Measurements from ENCODE around the gene RNF224. TPM values are rescaled to one million over a fixed set of nuclear protein-coding genes. Genes with fewer than 3 reads are reported as not detected.
A peak's percentile ranks its signal among the peaks of the same experiment; 100 is the strongest.

RNF224 gene
- total and polyA plus RNA-seq, 2 of the 13 experiments (the other 11 are each of a cell fraction or from before 2014, with no cell fraction given): 0.09 TPM; not detected in 1

GRCh38 chr9:137234055-137234697, 6.9 kb downstream of the RNF224 start (continued):
- no peak for TF ChIP-seq ZNF562 (CRISPR knock-in tag; IDR thresholded peaks at IDR 0.05; ENCODE audit: borderline replicate concordance)
- TF ChIP-seq, protein P1, sequence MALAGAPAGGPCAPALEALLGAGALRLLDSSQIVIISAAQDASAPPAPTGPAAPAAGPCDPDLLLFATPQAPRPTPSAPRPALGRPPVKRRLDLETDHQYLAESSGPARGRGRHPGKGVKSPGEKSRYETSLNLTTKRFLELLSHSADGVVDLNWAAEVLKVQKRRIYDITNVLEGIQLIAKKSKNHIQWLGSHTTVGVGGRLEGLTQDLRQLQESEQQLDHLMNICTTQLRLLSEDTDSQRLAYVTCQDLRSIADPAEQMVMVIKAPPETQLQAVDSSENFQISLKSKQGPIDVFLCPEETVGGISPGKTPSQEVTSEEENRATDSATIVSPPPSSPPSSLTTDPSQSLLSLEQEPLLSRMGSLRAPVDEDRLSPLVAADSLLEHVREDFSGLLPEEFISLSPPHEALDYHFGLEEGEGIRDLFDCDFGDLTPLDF (CRISPR knock-in tag; IDR thresholded peaks at IDR 0.05): no peak
- no peak for TF ChIP-seq ZNF382 (CRISPR knock-in tag; IDR thresholded peaks at IDR 0.05; ENCODE audit: borderline replicate concordance)
- no peak for TF ChIP-seq KAT8 (CRISPR knock-in tag; IDR thresholded peaks at IDR 0.05)
- TF ChIP-seq ZNF546 (CRISPR knock-in tag; conservative IDR thresholded peaks at IDR 0.05): no peak
- TF ChIP-seq PRDM10 (CRISPR knock-in tag; IDR thresholded peaks at IDR 0.05; ENCODE audit: low read depth): no peak
- 0 out of 2 replicates have a peak, but pooled peaks have one; percentile 59 for TF ChIP-seq ZSCAN25 (CRISPR knock-in tag; IDR thresholded peaks at IDR 0.05)
- TF ChIP-seq GTF3A (CRISPR knock-in tag; conservative IDR thresholded peaks at IDR 0.05): 0 out of 2 replicates have a peak, but pooled peaks have one; percentile 14
- no peak for TF ChIP-seq ZNF343 (CRISPR knock-in tag; IDR thresholded peaks at IDR 0.05)
- TF ChIP-seq ZNF564 (CRISPR knock-in tag; IDR thresholded peaks at IDR 0.05): 0 out of 2 replicates have a peak, but pooled peaks have one; percentile 38
- no peak for TF ChIP-seq CCDC6 (CRISPR knock-in tag; IDR thresholded peaks at IDR 0.05)
- TF ChIP-seq RFX5 (IDR thresholded peaks at IDR 0.05; ENCODE audit: low read depth, low read length): no peak
- TF ChIP-seq SIN3B (IDR thresholded peaks at IDR 0.05; ENCODE audit: low read length): no peak
- TF ChIP-seq, protein P2, sequence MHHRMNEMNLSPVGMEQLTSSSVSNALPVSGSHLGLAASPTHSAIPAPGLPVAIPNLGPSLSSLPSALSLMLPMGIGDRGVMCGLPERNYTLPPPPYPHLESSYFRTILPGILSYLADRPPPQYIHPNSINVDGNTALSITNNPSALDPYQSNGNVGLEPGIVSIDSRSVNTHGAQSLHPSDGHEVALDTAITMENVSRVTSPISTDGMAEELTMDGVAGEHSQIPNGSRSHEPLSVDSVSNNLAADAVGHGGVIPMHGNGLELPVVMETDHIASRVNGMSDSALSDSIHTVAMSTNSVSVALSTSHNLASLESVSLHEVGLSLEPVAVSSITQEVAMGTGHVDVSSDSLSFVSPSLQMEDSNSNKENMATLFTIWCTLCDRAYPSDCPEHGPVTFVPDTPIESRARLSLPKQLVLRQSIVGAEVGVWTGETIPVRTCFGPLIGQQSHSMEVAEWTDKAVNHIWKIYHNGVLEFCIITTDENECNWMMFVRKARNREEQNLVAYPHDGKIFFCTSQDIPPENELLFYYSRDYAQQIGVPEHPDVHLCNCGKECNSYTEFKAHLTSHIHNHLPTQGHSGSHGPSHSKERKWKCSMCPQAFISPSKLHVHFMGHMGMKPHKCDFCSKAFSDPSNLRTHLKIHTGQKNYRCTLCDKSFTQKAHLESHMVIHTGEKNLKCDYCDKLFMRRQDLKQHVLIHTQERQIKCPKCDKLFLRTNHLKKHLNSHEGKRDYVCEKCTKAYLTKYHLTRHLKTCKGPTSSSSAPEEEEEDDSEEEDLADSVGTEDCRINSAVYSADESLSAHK (CRISPR knock-in tag; IDR thresholded peaks at IDR 0.05; ENCODE audit: borderline replicate concordance): no peak
- no peak for TF ChIP-seq POLR2G (IDR thresholded peaks at IDR 0.05; ENCODE audit: low read depth, low read length)
- TF ChIP-seq HIVEP1 (CRISPR knock-in tag; IDR thresholded peaks at IDR 0.05): no peak
- TF ChIP-seq KLF9 (CRISPR knock-in tag; IDR thresholded peaks at IDR 0.05; ENCODE audit: low read depth): no peak
- TF ChIP-seq, protein P3, sequence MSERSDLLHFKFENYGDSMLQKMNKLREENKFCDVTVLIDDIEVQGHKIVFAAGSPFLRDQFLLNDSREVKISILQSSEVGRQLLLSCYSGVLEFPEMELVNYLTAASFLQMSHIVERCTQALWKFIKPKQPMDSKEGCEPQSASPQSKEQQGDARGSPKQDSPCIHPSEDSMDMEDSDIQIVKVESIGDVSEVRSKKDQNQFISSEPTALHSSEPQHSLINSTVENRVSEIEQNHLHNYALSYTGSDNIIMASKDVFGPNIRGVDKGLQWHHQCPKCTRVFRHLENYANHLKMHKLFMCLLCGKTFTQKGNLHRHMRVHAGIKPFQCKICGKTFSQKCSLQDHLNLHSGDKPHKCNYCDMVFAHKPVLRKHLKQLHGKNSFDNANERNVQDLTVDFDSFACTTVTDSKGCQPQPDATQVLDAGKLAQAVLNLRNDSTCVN (CRISPR knock-in tag; IDR thresholded peaks at IDR 0.05; ENCODE audit: borderline replicate concordance): no peak
- no peak for TF ChIP-seq FOXO1 (CRISPR knock-in tag; IDR thresholded peaks at IDR 0.05)
- TF ChIP-seq ZNF883 (CRISPR knock-in tag; IDR thresholded peaks at IDR 0.05; ENCODE audit: not compliant biosample characterization): no peak
- TF ChIP-seq ZNF124 (CRISPR knock-in tag; IDR thresholded peaks at IDR 0.05): no peak
